GM12878 (cell line): Measurements from ENCODE around the gene KRT75. TPM values are rescaled to one million over a fixed set of nuclear protein-coding genes. Genes with fewer than 3 reads are reported as not detected.

Source experiments
- CHD2 ChIP-seq: IDR thresholded peaks from 2 replicates; pipeline ENCODE4 v1.6.1; 2011; ENCODE audit warnings: low read depth, low read length, improper control_type of control experiment, borderline replicate concordance
- FOXK2 ChIP-seq: fragments of 450-650 bp; IDR thresholded peaks from 2 replicates; pipeline ENCODE4 v1.6.1; 2017; ENCODE audit warnings: mild to moderate bottlenecking, moderate library complexity
- RELA ChIP-seq: fragments of 450-650 bp; IDR thresholded peaks from 2 replicates; pipeline ENCODE4 v1.8.0; 2014; ENCODE audit warnings: borderline replicate concordance; ENCODE audit not compliant: partially characterized antibody
- SKIL ChIP-seq: fragments of 450-650 bp; IDR thresholded peaks from 2 replicates; pipeline ENCODE4 v1.6.1; 2017; ENCODE audit warnings: mild to moderate bottlenecking, low read depth, inconsistent platforms; ENCODE audit not compliant: poor library complexity, severe bottlenecking
- SUPT20H ChIP-seq: IDR thresholded peaks from 2 replicates; pipeline ENCODE4 v1.6.1; 2011; ENCODE audit warnings: low read depth, mild to moderate bottlenecking, low read length, moderate library complexity, borderline replicate concordance; ENCODE audit not compliant: control insufficient read depth
- ZBTB40 ChIP-seq: fragments of 450-650 bp; IDR thresholded peaks from 2 replicates; pipeline ENCODE4 v1.6.1; 2016; ENCODE audit warnings: mild to moderate bottlenecking, moderate library complexity, borderline replicate concordance
- polyA plus RNA-seq, 11 experiments: library from polyadenylated mRNA; depleted of rRNA in 4 of 11; unstranded in 6 of 11; stranded (reverse) in 5 of 11; fragments of >200 nt; fragmentation: Nextera tagmentation in 4 of 11; fragmentation: Illumina TruSeq in 1 of 11; extraction: Ambion mirVana in 4 of 11; extraction: Trizol in 1 of 11; gene quantifications; 1 replicate in 1 of 11; 2 replicates in 10 of 11; pipeline versions ENCODE4 v1.2.1 to v1.2.3, GENCODE V29; 2011 to 2016; ENCODE audit warnings: inconsistent platforms in 2 of 11, missing spikeins in 2 of 11, low read depth in 1 of 11
- total RNA-seq, 4 experiments: library from RNA; depleted of rRNA in 3 of 4; stranded (reverse); fragments of >200 nt in 3 of 4; fragmentation: Illumina TruSeq in 1 of 4; extraction: Trizol in 1 of 4; gene quantifications; 2 replicates each; pipeline versions ENCODE4 v1.2.1 to v1.2.3, GENCODE V29; 2013 to 2021
- TF ChIP-seq, protein P1 (sequence below): fragments of 450-650 bp; formaldehyde crosslinking; IDR thresholded peaks from 2 replicates; pipeline ENCODE4 v1.4.0; 2022; ENCODE audit warnings: mild to moderate bottlenecking, moderate library complexity

Gene KRT75
- total and polyA plus RNA-seq, 10 of the 15 experiments (the other 5 are each of a cell fraction or from before 2014, with no cell fraction given) = not detected

GRCh38 chr12:52407918-52408317 lies 26.3 kb downstream of the KRT75 start (continued):
- TF ChIP-seq SKIL = no peak
- TF ChIP-seq, protein P1, sequence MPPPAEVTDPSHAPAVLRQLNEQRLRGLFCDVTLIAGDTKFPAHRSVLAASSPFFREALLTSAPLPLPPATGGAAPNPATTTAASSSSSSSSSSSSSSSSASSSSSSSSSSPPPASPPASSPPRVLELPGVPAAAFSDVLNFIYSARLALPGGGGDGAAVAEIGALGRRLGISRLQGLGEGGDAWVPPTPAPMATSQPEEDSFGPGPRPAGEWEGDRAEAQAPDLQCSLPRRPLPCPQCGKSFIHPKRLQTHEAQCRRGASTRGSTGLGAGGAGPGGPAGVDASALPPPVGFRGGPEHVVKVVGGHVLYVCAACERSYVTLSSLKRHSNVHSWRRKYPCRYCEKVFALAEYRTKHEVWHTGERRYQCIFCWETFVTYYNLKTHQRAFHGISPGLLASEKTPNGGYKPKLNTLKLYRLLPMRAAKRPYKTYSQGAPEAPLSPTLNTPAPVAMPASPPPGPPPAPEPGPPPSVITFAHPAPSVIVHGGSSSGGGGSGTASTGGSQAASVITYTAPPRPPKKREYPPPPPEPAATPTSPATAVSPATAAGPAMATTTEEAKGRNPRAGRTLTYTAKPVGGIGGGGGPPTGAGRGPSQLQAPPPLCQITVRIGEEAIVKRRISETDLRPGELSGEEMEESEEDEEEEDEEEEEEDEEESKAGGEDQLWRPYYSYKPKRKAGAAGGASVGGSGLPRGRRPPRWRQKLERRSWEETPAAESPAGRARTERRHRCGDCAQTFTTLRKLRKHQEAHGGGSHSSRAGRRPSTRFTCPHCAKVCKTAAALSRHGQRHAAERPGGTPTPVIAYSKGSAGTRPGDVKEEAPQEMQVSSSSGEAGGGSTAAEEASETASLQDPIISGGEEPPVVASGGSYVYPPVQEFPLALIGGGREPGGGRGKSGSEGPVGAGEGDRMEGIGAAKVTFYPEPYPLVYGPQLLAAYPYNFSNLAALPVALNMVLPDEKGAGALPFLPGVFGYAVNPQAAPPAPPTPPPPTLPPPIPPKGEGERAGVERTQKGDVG = no peak
- TF ChIP-seq FOXK2 = no peak
- no peak for TF ChIP-seq ZBTB40
- no peak for TF ChIP-seq SUPT20H
- TF ChIP-seq RELA = no peak
- no peak for TF ChIP-seq CHD2
